Muscle of back (tissue), 11 donors: ENCODE data around the gene DPY19L2. TPM values are rescaled to one million over a fixed set of nuclear protein-coding genes. Genes with fewer than 3 reads are reported as not detected.
"Not testable (repeated sequence)": the region's sequence is repeated elsewhere in the genome, so short reads cannot be mapped to it uniquely, and the experiment has no call there.

Experiments used
- DNase-seq, 3 donors: peaks; one replicate each; pipeline versions ENCODE4 v3.0.0 to v3.0.0-alpha.2; 2013
- polyA plus RNA-seq, 10 donors: library from polyadenylated mRNA; unstranded; fragments of 120-200 nt; gene quantifications; one replicate each; pipeline ENCODE4 v1.2.1, GENCODE V29; 2013; ENCODE audit not compliant: insufficient read length in 10 of 10

DPY19L2 gene
- polyA plus RNA-seq, 10 donors = 4.6 to 15.0 (median 8.0) TPM

DNA sequence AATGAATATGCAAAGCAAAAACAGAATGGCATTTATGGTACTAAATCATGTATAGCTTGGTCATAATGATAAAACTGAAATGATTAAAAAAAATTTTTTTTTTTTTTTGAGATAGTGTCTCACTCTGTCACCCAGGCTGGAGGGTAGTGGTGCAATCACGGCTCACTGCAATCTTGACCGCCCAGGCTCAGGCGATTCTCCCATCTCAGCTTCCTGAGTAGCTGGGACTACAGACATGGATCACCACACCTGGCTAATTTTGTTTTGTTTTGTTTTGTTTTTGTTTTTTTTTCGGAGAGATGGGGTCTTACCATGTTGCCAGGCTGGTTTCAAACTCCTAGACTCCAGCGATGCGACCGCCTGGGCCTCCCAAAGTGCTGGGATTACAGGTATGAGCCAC, 138.7 kb downstream of the DPY19L2 start:
- not testable (repeated sequence) for DNase-seq

DNA sequence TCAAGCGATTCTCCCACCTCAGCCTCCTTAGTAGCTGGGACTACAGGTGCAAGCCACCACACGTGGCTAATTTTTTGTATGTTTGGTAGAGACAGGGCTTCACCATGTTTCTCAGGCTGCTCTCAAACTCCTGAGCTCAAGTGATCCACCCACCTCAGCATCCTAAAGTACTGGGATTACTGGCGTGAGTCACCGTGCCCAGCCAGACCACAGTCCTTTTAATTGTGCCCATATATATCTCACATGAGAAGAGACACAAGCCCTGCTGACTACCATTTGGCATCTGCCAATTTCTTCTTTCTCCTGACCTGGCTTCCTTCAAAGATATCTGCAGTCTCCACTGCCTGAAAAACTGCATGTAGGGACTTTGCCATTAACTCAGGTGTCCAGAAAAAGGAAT, 142.5 kb downstream of the DPY19L2 start:
- no peak for DNase-seq

DNA sequence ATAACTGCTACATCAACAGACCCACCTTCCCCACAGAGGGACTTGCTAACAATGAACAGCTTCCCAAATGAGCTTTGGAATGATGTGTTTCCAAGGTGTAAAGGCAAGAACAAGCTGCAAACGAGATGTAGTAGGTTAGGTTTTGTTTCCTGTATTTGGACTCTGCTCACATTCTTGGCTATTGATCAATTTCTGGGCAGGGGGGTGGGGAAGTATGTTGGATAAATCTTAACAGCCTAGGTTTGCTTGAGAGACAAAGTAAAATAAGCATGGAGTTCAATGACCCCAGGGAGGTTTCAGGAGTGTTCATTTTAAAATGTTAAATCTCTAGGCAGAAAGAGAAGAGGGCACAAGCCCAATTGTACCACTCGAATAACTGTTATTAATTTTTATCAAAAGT, 146.6 kb downstream of the DPY19L2 start:
- no peak for DNase-seq

Other genes starting within 250 kb of the DPY19L2 start
- gene RXYLT1, start 111.4 kb upstream of the DPY19L2 start, polyA plus RNA-seq = 10 to 100 TPM; 16.9 to 22.9 (median 18.4) TPM
- 1 to 10 TPM; 4.7 to 8.5 (median 6.8) TPM for gene SRGAP1, start 176.2 kb upstream of the DPY19L2 start, polyA plus RNA-seq